H1 (cell line): ENCODE data around the gene CENPA. TPM values are rescaled to one million over a fixed set of nuclear protein-coding genes. Genes with fewer than 3 reads are reported as not detected.

ENCODE experiments used
- ASH2L ChIP-seq: fragments of 200-600, 300-600 bp; sonication (generic); IDR thresholded peaks from one replicate; pipeline ENCODE4 v1.7.1; 2017; ENCODE audit warnings: low read length
- BRCA1 ChIP-seq: IDR thresholded peaks from 2 replicates; pipeline ENCODE4 v1.6.1; 2012; ENCODE audit warnings: low read depth, low read length, improper control_type of control experiment
- EP300 ChIP-seq, 2 experiments: IDR thresholded peaks; 1 replicate in 1 of 2; 2 replicates in 1 of 2; pipeline ENCODE4 v1.6.1; 2011 to 2012; ENCODE audit warnings: low read depth in 2 of 2, low read length in 2 of 2, mild to moderate bottlenecking in 2 of 2, borderline replicate concordance in 1 of 2, inconsistent platforms in 1 of 2, moderate library complexity in 1 of 2
- EZH2 ChIP-seq: fragments of 200-600 bp; sonication (generic); IDR thresholded peaks from 2 replicates; pipeline ENCODE4 v1.7.1; 2012; ENCODE audit warnings: low read depth, mild to moderate bottlenecking, moderate library complexity, low read length, inconsistent platforms; ENCODE audit not compliant: severe bottlenecking
- HDAC2 ChIP-seq, 2 experiments: fragments of 300-600 bp in 1 of 2; sonication (generic) in 1 of 2; IDR thresholded peaks; 2 replicates each; pipeline ENCODE4 v1.6.1; 2011 to 2012; ENCODE audit warnings: low read depth in 2 of 2, low read length in 2 of 2, mild to moderate bottlenecking in 2 of 2, moderate library complexity in 2 of 2, borderline replicate concordance in 1 of 2, inconsistent platforms in 1 of 2
- NANOG ChIP-seq: IDR thresholded peaks from 2 replicates; pipeline ENCODE4 v1.6.1; 2011; ENCODE audit warnings: low read length, low read depth, mild to moderate bottlenecking, inconsistent platforms; ENCODE audit not compliant: insufficient read depth, poor library complexity, severe bottlenecking
- PHF8 ChIP-seq: fragments of 200-600 bp; sonication (generic); conservative IDR thresholded peaks from 2 replicates; pipeline ENCODE4 v1.7.1; 2012; ENCODE audit warnings: low read depth, mild to moderate bottlenecking, inconsistent platforms, low read length, moderate library complexity
- RFX5 ChIP-seq: IDR thresholded peaks from 2 replicates; pipeline ENCODE4 v1.6.1; 2011; ENCODE audit warnings: low read depth, low read length, improper control_type of control experiment, borderline replicate concordance
- SIN3A ChIP-seq, 2 experiments: IDR thresholded peaks in 1 of 2; conservative IDR thresholded peaks in 1 of 2; 2 replicates each; pipeline ENCODE4 v1.6.1; 2011 to 2012; ENCODE audit warnings: low read length in 2 of 2, improper control_type of control experiment in 1 of 2, low read depth in 1 of 2, mild to moderate bottlenecking in 1 of 2
- SRF ChIP-seq: IDR thresholded peaks from 2 replicates; pipeline ENCODE4 v1.6.1; 2011; ENCODE audit warnings: mild to moderate bottlenecking, low read depth, low read length, moderate library complexity
- polyA plus RNA-seq, 7 experiments: library from polyadenylated mRNA; depleted of rRNA in 3 of 7; stranded (reverse) in 5 of 7; unstranded in 2 of 7; fragments of >200 nt in 5 of 7; fragments of 200-250 nt in 2 of 7; gene quantifications; 1 replicate in 5 of 7; 2 replicates in 1 of 7; 4 replicates in 1 of 7; pipeline versions ENCODE4 v1.2.1 to v1.2.3, GENCODE V29; 2011 to 2013; ENCODE audit warnings: missing spikeins in 2 of 7, mixed read lengths in 2 of 7
- total RNA-seq: library from RNA; stranded (reverse); fragmentation: NEBNext Ultra II Directional; extraction: Animal tissue kit (Norgen Biotek cat#: 25700); gene quantifications from 2 replicates; pipeline ENCODE4 v1.2.1, GENCODE V29; 2021
- TF ChIP-seq, protein P1 (sequence below): fragments of 300-600 bp; sonication (generic); IDR thresholded peaks from 2 replicates; pipeline ENCODE4 v1.7.1; 2012; ENCODE audit warnings: low read length, moderate library complexity, mild to moderate bottlenecking, inconsistent platforms; ENCODE audit not compliant: insufficient replicate concordance

The CENPA gene
- total and polyA plus RNA-seq, 2 of the 8 experiments (the other 6 are each of a cell fraction or from before 2014, with no cell fraction given): 19.4 to 30.9 TPM

- TF ChIP-seq, protein P1, sequence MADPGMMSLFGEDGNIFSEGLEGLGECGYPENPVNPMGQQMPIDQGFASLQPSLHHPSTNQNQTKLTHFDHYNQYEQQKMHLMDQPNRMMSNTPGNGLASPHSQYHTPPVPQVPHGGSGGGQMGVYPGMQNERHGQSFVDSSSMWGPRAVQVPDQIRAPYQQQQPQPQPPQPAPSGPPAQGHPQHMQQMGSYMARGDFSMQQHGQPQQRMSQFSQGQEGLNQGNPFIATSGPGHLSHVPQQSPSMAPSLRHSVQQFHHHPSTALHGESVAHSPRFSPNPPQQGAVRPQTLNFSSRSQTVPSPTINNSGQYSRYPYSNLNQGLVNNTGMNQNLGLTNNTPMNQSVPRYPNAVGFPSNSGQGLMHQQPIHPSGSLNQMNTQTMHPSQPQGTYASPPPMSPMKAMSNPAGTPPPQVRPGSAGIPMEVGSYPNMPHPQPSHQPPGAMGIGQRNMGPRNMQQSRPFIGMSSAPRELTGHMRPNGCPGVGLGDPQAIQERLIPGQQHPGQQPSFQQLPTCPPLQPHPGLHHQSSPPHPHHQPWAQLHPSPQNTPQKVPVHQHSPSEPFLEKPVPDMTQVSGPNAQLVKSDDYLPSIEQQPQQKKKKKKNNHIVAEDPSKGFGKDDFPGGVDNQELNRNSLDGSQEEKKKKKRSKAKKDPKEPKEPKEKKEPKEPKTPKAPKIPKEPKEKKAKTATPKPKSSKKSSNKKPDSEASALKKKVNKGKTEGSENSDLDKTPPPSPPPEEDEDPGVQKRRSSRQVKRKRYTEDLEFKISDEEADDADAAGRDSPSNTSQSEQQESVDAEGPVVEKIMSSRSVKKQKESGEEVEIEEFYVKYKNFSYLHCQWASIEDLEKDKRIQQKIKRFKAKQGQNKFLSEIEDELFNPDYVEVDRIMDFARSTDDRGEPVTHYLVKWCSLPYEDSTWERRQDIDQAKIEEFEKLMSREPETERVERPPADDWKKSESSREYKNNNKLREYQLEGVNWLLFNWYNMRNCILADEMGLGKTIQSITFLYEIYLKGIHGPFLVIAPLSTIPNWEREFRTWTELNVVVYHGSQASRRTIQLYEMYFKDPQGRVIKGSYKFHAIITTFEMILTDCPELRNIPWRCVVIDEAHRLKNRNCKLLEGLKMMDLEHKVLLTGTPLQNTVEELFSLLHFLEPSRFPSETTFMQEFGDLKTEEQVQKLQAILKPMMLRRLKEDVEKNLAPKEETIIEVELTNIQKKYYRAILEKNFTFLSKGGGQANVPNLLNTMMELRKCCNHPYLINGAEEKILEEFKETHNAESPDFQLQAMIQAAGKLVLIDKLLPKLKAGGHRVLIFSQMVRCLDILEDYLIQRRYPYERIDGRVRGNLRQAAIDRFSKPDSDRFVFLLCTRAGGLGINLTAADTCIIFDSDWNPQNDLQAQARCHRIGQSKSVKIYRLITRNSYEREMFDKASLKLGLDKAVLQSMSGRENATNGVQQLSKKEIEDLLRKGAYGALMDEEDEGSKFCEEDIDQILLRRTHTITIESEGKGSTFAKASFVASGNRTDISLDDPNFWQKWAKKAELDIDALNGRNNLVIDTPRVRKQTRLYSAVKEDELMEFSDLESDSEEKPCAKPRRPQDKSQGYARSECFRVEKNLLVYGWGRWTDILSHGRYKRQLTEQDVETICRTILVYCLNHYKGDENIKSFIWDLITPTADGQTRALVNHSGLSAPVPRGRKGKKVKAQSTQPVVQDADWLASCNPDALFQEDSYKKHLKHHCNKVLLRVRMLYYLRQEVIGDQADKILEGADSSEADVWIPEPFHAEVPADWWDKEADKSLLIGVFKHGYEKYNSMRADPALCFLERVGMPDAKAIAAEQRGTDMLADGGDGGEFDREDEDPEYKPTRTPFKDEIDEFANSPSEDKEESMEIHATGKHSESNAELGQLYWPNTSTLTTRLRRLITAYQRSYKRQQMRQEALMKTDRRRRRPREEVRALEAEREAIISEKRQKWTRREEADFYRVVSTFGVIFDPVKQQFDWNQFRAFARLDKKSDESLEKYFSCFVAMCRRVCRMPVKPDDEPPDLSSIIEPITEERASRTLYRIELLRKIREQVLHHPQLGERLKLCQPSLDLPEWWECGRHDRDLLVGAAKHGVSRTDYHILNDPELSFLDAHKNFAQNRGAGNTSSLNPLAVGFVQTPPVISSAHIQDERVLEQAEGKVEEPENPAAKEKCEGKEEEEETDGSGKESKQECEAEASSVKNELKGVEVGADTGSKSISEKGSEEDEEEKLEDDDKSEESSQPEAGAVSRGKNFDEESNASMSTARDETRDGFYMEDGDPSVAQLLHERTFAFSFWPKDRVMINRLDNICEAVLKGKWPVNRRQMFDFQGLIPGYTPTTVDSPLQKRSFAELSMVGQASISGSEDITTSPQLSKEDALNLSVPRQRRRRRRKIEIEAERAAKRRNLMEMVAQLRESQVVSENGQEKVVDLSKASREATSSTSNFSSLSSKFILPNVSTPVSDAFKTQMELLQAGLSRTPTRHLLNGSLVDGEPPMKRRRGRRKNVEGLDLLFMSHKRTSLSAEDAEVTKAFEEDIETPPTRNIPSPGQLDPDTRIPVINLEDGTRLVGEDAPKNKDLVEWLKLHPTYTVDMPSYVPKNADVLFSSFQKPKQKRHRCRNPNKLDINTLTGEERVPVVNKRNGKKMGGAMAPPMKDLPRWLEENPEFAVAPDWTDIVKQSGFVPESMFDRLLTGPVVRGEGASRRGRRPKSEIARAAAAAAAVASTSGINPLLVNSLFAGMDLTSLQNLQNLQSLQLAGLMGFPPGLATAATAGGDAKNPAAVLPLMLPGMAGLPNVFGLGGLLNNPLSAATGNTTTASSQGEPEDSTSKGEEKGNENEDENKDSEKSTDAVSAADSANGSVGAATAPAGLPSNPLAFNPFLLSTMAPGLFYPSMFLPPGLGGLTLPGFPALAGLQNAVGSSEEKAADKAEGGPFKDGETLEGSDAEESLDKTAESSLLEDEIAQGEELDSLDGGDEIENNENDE: no peak
- no peak for TF ChIP-seq EP300 (IDR thresholded peaks at IDR 0.05; ENCODE audit: borderline replicate concordance in 1 of 2, low read depth in 2 of 2, low read length in 2 of 2)
- no peak for TF ChIP-seq EZH2
- no peak for TF ChIP-seq SRF
- TF ChIP-seq NANOG: no peak
- no peak for TF ChIP-seq RFX5
- TF ChIP-seq ASH2L: no peak
- no peak for TF ChIP-seq PHF8
- TF ChIP-seq SIN3A (conservative IDR thresholded peaks at IDR 0.05 in 1 of 2, IDR thresholded peaks at IDR 0.05 in 1 of 2; ENCODE audit: low read depth in 1 of 2, low read length in 2 of 2): no peak
- TF ChIP-seq HDAC2 (IDR thresholded peaks at IDR 0.05; ENCODE audit: borderline replicate concordance in 1 of 2, low read depth in 2 of 2, low read length in 2 of 2): no peak
- TF ChIP-seq BRCA1: no peak
These were observed 46.3 kb upstream of the CENPA start (continued) for GRCh38 chr2:26739514-26739913.
